Activated naive CD8-positive, alpha-beta T cell treated with anti-CD3 and anti-CD28 coated beads, Interleukin-2, amount 10 ng/mL, durations not matched to agents 7 days and 5 days (primary cell): ENCODE measurements around the gene CTNNA3. TPM values are rescaled to one million over a fixed set of nuclear protein-coding genes. Genes with fewer than 3 reads are reported as not detected.

Source experiments
- ATAC-seq: fragments of 150-1000 bp; cut with Tn5 transposase; one replicate; pipeline ENCODE4 v1.10.0; 2021; ENCODE audit warnings: low read depth, moderate library complexity
- POLR2A ChIA-PET: fragments of 350-600 bp; sonication (Branson Sonifier 250); formaldehyde crosslinking; loops from one replicate; lab custom pipeline; 2021; ENCODE audit warnings: antibody characterized with exemption; lab: Charles Lee
- DNase-seq: peaks from one replicate; pipeline ENCODE4 v3.0.0; 2021
- H3K27ac Mint-ChIP-seq: one replicate; pipeline ENCODE4 v1.8.0; 2022; ENCODE audit warnings: mild to moderate bottlenecking, mixed read lengths
- H3K27me3 Mint-ChIP-seq: one replicate; pipeline ENCODE4 v1.8.0; 2022; ENCODE audit warnings: mild to moderate bottlenecking, moderate library complexity, mixed read lengths
- H3K36me3 Mint-ChIP-seq: one replicate; pipeline ENCODE4 v1.8.0; 2021; ENCODE audit warnings: mild to moderate bottlenecking, mixed read lengths
- H3K4me1 Mint-ChIP-seq: one replicate; pipeline ENCODE4 v1.8.0; 2021; ENCODE audit warnings: mixed read lengths
- H3K4me3 Mint-ChIP-seq: one replicate; pipeline ENCODE4 v1.8.0; 2022; ENCODE audit warnings: mild to moderate bottlenecking, moderate library complexity, mixed read lengths
- H3K9me3 Mint-ChIP-seq: one replicate; pipeline ENCODE4 v1.8.0; 2021; ENCODE audit warnings: mixed read lengths
- total RNA-seq, 2 experiments: library from RNA; stranded (reverse); gene quantifications; one replicate each; pipeline ENCODE4 v1.2.3, GENCODE V29; 2021

The CTNNA3 gene
- total RNA-seq, 2 experiments from 2014 or later: 2.4 to 3.6 TPM

DNA sequence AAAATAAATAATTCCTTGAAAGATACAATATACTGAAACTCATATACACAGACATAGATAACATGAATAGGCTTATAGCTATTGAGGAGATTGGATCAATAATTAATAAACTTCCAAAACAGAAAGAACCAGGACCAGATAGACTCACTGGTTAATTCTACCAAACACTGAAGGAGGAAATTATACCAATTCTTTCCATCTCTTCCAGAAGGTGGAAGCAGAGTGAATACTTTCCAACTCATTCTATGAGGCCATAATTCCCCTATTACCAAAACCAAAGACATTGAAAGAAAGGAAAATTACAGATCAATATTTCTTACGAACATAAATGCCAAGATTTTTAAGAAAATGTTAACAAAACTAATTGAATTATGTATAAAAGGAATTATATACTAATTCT is 1394.9 kb downstream of the CTNNA3 start:
- no peak for ATAC-seq
- no peaks in the 10 kb centered on the region for H3K27me3 Mint-ChIP-seq
- H3K27ac Mint-ChIP-seq: no peak overlapping the region
- no peak for DNase-seq
- POLR2A ChIA-PET: no interaction called here
- no peaks in the 10 kb centered on the region for H3K36me3 Mint-ChIP-seq
- H3K4me3 Mint-ChIP-seq: no peak overlapping the region
- H3K9me3 Mint-ChIP-seq: no peaks in the 10 kb centered on the region
- H3K4me1 Mint-ChIP-seq: no peaks in the 10 kb centered on the region

DNA sequence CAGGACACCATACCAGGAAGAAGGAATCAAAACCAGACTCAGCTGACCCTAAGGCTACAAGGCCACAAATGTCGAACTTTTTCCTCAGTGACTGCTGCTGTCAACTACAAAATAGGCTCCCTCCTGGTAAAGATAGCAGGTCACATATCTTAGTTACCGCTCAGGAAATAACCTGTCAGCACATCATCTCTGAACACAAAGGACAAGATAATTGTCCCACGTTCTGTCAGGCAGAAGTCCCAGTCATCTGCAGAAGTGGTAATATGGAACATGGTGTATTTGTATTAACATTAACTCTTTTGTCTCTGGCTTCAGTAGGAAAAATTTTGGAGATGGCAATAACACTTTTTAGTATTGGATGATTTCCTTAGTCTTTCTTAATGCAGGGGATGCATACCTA is 1400.4 kb downstream of the CTNNA3 start:
- POLR2A ChIA-PET: no interaction called here
- DNase-seq (no peak), ATAC-seq (no peak)
- H3K9me3 Mint-ChIP-seq: no peaks in the 10 kb centered on the region
- no peak overlapping the region for H3K4me3 Mint-ChIP-seq
- H3K27ac Mint-ChIP-seq: no peak overlapping the region
- H3K27me3 Mint-ChIP-seq: no peaks in the 10 kb centered on the region
- H3K36me3 Mint-ChIP-seq: no peaks in the 10 kb centered on the region
- no peaks in the 10 kb centered on the region for H3K4me1 Mint-ChIP-seq

DNA sequence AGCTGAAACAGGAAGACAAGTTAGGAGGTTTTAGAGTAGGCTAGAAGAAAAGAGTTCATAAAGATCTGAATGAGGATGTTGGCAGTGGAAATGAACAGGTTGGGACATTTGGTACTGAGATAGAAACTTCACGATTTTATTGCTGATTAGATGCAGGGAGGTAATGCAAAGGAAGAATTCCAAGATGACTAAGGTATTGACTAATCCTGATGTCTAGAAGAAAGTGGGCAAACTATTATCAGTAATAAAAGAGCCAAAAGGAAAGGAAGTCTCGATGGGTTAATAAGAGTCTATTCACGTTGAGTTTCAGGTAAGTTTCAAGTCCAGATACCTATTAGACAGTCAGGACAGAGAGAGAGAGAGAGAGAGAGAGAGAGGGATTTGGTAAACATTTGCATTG is 1401.5 kb downstream of the CTNNA3 start:
- no peaks in the 10 kb centered on the region for H3K9me3 Mint-ChIP-seq
- no peaks in the 10 kb centered on the region for H3K36me3 Mint-ChIP-seq
- ATAC-seq: no peak
- POLR2A ChIA-PET: no interaction called here
- no peak overlapping the region for H3K27ac Mint-ChIP-seq
- no peak overlapping the region for H3K4me3 Mint-ChIP-seq
- H3K27me3 Mint-ChIP-seq: no peaks in the 10 kb centered on the region
- H3K4me1 Mint-ChIP-seq: no peaks in the 10 kb centered on the region
- DNase-seq: no peak

DNA sequence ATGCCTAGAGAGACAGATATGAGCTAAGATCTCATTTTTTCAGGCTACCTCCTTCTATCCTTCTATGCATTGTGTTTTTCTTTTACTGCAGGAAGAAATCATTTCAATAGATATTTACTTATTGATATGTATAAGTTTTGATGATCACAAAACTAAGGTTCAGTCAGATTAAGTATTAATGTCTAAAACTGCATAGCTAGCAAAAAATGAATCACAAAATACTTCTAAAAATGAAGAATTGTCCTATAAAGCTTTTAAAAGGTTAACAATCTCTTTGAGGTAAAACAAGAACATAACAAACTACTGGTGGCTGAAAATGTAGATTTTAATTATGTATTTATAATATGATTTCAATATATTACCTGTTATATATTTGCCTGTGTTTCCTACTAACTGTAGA is 1403.1 kb downstream of the CTNNA3 start:
- Mint-ChIP-seq H3K4me1 (no peaks in the 10 kb centered on the region), H3K36me3 (no peaks in the 10 kb centered on the region), H3K4me3 (no peak overlapping the region), H3K27me3 (no peaks in the 10 kb centered on the region), H3K9me3 (no peaks in the 10 kb centered on the region), H3K27ac (no peak overlapping the region)
- no peak for ATAC-seq
- DNase-seq: no peak
- POLR2A ChIA-PET: no interaction called here

DNA sequence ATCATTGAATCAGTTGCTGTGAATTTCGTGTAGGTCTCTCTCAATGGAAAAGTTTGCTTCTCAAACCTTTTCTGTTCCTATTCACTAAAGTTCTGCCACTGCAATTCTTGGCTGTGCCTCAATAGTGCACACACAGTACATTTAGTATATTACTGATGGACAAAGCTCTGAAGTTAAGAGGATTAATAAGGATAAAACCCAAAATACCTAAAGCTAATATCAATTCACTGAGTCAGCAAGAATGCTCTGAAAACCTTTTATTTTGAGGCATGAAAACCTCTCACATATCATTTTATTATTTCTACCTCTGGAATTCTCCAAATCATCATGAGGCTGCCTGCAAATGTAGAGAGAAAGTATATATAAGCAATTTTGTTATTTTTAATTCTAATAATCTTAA is 1403.5 kb downstream of the CTNNA3 start:
- POLR2A ChIA-PET: no interaction called here
- no peak overlapping the region for H3K27ac Mint-ChIP-seq

DNA sequence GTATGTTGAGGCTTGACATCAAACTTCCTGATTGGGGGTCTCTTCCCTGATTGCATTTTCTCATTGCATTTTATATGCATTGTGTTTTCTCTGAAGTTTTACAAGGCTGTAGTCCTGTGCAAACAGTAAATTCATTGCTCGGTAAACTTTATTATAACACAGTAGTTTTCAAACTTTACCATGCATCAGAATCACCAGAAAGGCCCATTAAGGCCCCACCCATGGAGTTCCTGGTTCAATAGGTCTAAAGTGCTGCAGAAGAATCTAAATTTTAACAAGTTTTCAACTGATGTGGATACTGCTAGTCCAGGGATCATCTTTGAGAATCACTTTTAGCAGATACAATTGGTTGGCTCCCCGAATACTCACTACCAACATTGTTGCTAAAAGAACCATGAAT is 1404.9 kb downstream of the CTNNA3 start:
- DNase-seq (no peak), ATAC-seq (no peak)
- POLR2A ChIA-PET: no interaction called here
- Mint-ChIP-seq H3K4me1 (no peaks in the 10 kb centered on the region), H3K36me3 (no peaks in the 10 kb centered on the region), H3K9me3 (no peaks in the 10 kb centered on the region), H3K4me3 (no peak overlapping the region), H3K27ac (no peak overlapping the region), H3K27me3 (no peaks in the 10 kb centered on the region)

More for the DNA sequence above, 1403.5 kb downstream of the CTNNA3 start:
- H3K36me3 Mint-ChIP-seq: no peaks in the 10 kb centered on the region
- no peaks in the 10 kb centered on the region for H3K9me3 Mint-ChIP-seq
- H3K27me3 Mint-ChIP-seq: no peaks in the 10 kb centered on the region
- no peaks in the 10 kb centered on the region for H3K4me1 Mint-ChIP-seq
- no peak overlapping the region for H3K4me3 Mint-ChIP-seq
- DNase-seq (no peak), ATAC-seq (no peak)

DNA sequence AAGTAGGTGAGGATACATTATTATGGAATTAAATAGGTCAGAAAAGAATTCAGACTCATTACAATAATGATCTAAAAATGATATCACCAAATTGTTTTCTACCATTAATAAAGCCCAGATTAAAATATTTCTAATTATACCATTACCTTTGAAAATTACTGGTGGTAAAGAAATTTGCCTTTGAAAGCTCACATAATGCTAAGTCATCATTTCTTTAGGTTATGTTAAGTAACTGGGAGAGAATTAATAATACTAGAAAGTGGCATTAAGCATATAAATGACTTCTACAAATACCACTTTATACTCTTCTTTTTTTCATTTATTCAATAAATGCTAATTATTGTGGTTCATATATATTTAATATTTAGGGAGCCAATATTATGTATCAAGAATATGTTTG is 1411.4 kb downstream of the CTNNA3 start:
- H3K9me3 Mint-ChIP-seq: no peaks in the 10 kb centered on the region
- DNase-seq (no peak), ATAC-seq (no peak)
- POLR2A ChIA-PET: no interaction called here
- no peaks in the 10 kb centered on the region for H3K36me3 Mint-ChIP-seq
- H3K4me3 Mint-ChIP-seq: no peak overlapping the region
- H3K4me1 Mint-ChIP-seq: no peaks in the 10 kb centered on the region
- no peaks in the 10 kb centered on the region for H3K27me3 Mint-ChIP-seq
- no peak overlapping the region for H3K27ac Mint-ChIP-seq

DNA sequence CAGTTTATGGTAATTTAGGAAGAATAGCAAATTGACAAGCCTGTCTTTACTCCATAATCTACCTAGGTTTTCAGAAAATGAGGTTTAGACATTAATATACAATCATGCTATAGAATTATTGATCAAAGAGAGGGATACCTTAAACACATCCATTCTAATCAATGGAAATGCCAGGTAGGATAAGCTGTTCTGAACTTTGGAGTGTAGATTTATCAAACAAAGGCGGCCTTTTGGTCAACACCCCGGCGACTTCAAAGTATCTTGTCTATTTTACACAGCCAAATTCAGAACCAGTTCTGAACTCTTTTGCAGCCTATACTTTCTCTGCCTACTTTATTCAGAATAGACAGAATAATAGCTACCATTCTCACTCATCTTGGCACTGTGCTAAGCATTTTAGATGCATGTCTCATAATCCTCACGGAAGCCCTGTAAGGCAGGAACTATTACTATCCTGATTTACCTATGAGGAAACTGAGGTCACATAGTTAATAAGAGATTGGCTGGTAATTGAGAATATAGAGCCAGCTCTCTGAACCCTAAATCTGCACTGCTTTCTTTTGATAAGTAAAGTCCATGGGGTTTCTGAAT is 1412.0 kb downstream of the CTNNA3 start:
- no peaks in the 10 kb centered on the region for H3K4me1 Mint-ChIP-seq
- no peaks in the 10 kb centered on the region for H3K9me3 Mint-ChIP-seq
- H3K27ac Mint-ChIP-seq: no peak overlapping the region
- POLR2A ChIA-PET: no interaction called here
- ATAC-seq: no peak
- H3K4me3 Mint-ChIP-seq: no peak overlapping the region
- H3K27me3 Mint-ChIP-seq: no peaks in the 10 kb centered on the region
- no peak for DNase-seq
- H3K36me3 Mint-ChIP-seq: no peaks in the 10 kb centered on the region

DNA sequence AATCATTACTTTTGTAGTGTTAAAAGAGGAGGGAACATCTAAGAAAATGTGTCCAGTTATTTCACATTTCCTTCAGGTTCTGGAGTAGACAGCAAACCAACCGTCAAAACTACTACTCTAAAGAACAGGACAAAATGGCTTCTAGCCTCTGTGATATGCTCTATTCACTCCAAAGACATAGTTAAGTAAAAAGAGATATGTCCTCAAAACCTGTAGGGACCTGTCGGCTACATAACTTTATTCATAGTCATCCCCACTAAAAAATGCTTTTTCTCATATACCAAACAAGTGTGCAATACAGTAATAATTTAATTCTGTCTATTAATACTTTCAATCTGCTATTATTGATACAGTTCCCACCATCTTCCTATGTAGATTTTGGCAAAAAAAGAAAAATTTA is 1412.9 kb downstream of the CTNNA3 start:
- H3K27me3 Mint-ChIP-seq: no peaks in the 10 kb centered on the region
- H3K4me1 Mint-ChIP-seq: no peaks in the 10 kb centered on the region
- ATAC-seq (no peak), DNase-seq (no peak)
- no peaks in the 10 kb centered on the region for H3K36me3 Mint-ChIP-seq
- POLR2A ChIA-PET: no interaction called here
- H3K27ac Mint-ChIP-seq: no peak overlapping the region
- H3K9me3 Mint-ChIP-seq: no peaks in the 10 kb centered on the region
- no peak overlapping the region for H3K4me3 Mint-ChIP-seq

DNA sequence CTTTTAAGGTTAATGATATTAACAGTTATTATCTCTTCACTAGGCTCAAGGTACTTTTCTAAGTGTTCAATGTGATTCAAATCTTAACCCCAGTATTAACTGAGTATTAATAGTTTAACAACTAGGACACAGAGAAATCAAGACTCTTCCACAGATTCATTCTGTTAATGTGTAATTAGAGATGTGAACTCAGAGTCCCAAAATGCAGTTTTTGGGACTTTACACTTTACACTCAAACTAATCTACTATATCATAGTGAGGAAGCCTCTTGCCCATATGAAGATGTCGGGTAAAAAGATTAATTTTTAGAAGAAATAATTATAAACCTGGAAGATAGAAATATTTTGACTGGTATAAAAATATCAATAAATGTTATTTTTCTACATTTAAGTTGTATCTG is 1414.7 kb downstream of the CTNNA3 start:
- no peaks in the 10 kb centered on the region for H3K36me3 Mint-ChIP-seq
- no peak for ATAC-seq
- no peak overlapping the region for H3K4me3 Mint-ChIP-seq
- DNase-seq: no peak
- no peak overlapping the region for H3K27ac Mint-ChIP-seq
- POLR2A ChIA-PET: no interaction called here
- no peaks in the 10 kb centered on the region for H3K27me3 Mint-ChIP-seq
- no peaks in the 10 kb centered on the region for H3K4me1 Mint-ChIP-seq
- H3K9me3 Mint-ChIP-seq: no peaks in the 10 kb centered on the region

DNA sequence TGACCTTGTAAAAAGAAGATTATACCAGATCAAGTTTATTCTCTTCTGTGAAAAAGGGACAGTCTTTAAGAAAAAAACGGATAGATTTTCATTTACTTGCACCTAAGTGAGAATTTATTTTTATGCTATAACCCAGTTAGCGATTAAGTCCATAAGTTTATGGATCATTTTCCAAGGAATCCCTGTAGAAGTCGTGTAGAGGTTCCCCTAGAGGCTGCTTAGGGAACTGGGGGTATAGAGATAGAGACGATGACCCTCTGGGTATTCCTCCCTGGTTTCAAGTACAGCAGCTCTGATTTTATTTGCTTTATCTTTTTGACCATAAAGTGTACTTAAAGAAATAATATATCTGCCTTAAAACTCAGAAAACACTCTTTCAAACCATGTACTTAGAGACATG is 1418.5 kb downstream of the CTNNA3 start:
- POLR2A ChIA-PET: no interaction called here
- no peak overlapping the region for H3K4me3 Mint-ChIP-seq
- H3K27ac Mint-ChIP-seq: no peak overlapping the region
- no peaks in the 10 kb centered on the region for H3K9me3 Mint-ChIP-seq
- H3K27me3 Mint-ChIP-seq: no peaks in the 10 kb centered on the region
- ATAC-seq: no peak
- no peaks in the 10 kb centered on the region for H3K36me3 Mint-ChIP-seq
- H3K4me1 Mint-ChIP-seq: no peaks in the 10 kb centered on the region
- no peak for DNase-seq

DNA sequence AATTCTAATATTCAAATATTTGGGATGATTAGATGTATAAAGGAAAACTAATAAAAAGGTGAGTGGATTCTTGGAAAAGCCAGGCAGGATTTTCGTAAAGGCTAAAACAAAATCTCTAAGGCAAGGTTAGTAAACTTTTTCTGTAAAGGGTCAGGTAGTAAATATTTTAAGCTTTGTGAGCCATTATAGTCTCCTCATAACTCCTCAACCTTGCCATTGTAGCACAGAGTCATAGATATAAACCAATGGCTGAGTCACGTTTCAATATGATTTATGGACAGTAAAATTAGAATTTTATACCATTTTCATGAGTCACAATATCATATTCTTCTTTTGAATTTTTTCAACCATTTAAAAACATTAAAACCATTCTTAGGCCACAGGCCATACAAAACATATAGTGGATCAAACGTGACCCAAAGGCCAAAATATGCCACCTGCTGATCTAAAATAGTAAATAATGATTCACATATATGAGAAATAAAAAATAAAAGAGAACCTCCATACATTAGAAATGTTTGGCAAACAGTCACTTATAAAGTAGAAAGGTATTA is 1422.0 kb downstream of the CTNNA3 start:
- Mint-ChIP-seq H3K9me3 (no peaks in the 10 kb centered on the region), H3K27ac (no peak overlapping the region), H3K36me3 (no peaks in the 10 kb centered on the region), H3K27me3 (no peaks in the 10 kb centered on the region), H3K4me3 (no peak overlapping the region), H3K4me1 (no peaks in the 10 kb centered on the region)
- POLR2A ChIA-PET: no interaction called here
- ATAC-seq (no peak), DNase-seq (no peak)

DNA sequence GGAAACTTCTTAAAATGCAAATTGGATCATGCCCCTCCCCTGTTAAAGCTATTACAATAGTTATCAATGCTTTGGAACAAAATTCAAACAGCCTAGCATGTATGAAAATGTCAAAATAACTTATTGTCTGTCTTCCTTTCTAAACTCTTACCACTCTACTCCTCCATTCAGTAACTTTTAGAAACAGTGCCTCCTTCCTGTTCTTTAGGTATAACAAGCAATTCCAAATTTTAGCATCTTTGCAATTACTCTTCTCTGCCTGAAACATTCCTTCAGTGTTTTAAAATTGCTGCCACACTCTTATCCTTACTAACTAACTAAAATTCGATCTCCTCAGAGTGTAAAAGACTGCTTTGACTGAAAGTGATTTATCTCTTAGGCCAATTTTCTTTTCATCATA is 1430.6 kb downstream of the CTNNA3 start:
- no peaks in the 10 kb centered on the region for H3K27me3 Mint-ChIP-seq
- no peak for DNase-seq
- no peak overlapping the region for H3K27ac Mint-ChIP-seq
- POLR2A ChIA-PET: no interaction called here
- H3K36me3 Mint-ChIP-seq: no peaks in the 10 kb centered on the region
- H3K4me1 Mint-ChIP-seq: no peaks in the 10 kb centered on the region
- ATAC-seq: no peak
- no peaks in the 10 kb centered on the region for H3K9me3 Mint-ChIP-seq
- H3K4me3 Mint-ChIP-seq: no peak overlapping the region

DNA sequence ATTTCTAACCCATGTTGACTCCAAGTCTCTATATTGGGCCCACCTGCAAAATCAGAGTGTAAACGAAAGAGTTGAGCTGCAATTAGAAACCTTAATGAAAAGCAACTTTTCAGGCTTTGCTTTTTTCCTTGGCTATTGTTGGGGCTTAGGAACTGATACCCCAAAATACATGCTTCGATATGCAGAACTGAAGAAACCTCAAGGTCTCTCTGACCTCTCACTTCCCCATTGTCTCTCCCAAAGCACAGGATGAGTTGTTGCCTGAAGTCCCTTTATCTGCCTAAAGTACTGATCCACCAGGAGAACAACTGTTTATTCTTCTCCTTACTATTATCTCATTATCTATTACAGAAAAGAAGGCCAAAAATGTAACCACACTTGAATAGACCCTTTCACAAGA is 1436.2 kb downstream of the CTNNA3 start:
- Mint-ChIP-seq H3K4me3 (no peak overlapping the region), H3K9me3 (peaks cover 3% of the 10 kb centered on the region), H3K27me3 (no peaks in the 10 kb centered on the region), H3K4me1 (no peaks in the 10 kb centered on the region), H3K27ac (no peak overlapping the region), H3K36me3 (no peaks in the 10 kb centered on the region)
- POLR2A ChIA-PET: no interaction called here
- DNase-seq (no peak), ATAC-seq (no peak)

DNA sequence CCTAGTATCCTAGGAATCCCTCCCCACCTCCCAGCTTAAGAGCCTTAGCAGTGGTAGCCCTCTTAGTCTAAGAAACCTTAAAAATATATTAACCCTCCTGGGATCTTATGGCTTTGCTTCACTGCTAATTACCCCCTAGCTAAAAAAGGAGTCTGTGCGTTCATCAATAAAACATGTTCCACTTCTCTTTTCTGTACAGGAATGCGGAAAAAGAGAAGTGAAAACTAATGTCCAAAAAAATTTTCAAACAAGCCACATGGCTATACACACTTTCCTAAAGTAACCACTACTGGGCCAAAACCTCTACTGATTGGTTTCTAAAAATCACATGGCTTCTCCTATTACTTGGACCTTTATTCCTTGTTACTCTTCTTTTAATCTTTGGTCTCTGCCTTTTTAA is 1437.3 kb downstream of the CTNNA3 start:
- no peak for ATAC-seq
- H3K36me3 Mint-ChIP-seq: no peaks in the 10 kb centered on the region

More for the DNA sequence above, 1437.3 kb downstream of the CTNNA3 start:
- Mint-ChIP-seq H3K4me3 (no peak overlapping the region), H3K9me3 (peaks cover 3% of the 10 kb centered on the region), H3K27ac (no peak overlapping the region), H3K27me3 (no peaks in the 10 kb centered on the region), H3K4me1 (no peaks in the 10 kb centered on the region)
- POLR2A ChIA-PET: no interaction called here
- DNase-seq: no peak
